GM12878 (cell line): ENCODE measurements around the gene CELF2. TPM values are rescaled to one million over a fixed set of nuclear protein-coding genes. Genes with fewer than 3 reads are reported as not detected.

Experiments
- BACH1 ChIP-seq: fragments of 450-650 bp; IDR thresholded peaks from 2 replicates; pipeline ENCODE4 v1.6.1; 2017; ENCODE audit warnings: mild to moderate bottlenecking, borderline replicate concordance
- BHLHE40 ChIP-seq, 2 experiments: fragments of 450-650 bp in 1 of 2; IDR thresholded peaks; 2 replicates each; pipeline ENCODE4 v1.6.1; 2011 to 2017; ENCODE audit warnings: low read depth in 2 of 2, borderline replicate concordance in 1 of 2, improper control_type of control experiment in 1 of 2, low read length in 1 of 2, mild to moderate bottlenecking in 1 of 2
- BRCA1 ChIP-seq: IDR thresholded peaks from 2 replicates; pipeline ENCODE4 v1.6.1; 2011; ENCODE audit warnings: low read depth, low read length, improper control_type of control experiment
- CBX5 ChIP-seq: sonication (generic); IDR thresholded peaks from 2 replicates; pipeline ENCODE4 v1.6.1; 2016; ENCODE audit warnings: low read depth, moderate library complexity, mild to moderate bottlenecking, inconsistent platforms
- CHD2 ChIP-seq: IDR thresholded peaks from 2 replicates; pipeline ENCODE4 v1.6.1; 2011; ENCODE audit warnings: low read depth, low read length, improper control_type of control experiment, borderline replicate concordance
- E2F8 ChIP-seq: fragments of 450-650 bp; IDR thresholded peaks from 2 replicates; pipeline ENCODE4 v1.6.1; 2018; ENCODE audit warnings: mild to moderate bottlenecking, low read depth, moderate library complexity; ENCODE audit not compliant: partially characterized antibody
- EP300 ChIP-seq, 2 experiments: fragments of 150-350 bp in 1 of 2; IDR thresholded peaks; 2 replicates each; pipeline ENCODE4 v1.6.1; 2011 to 2012; ENCODE audit warnings: low read depth in 2 of 2, low read length in 2 of 2, borderline replicate concordance in 1 of 2, improper control_type of control experiment in 1 of 2, inconsistent platforms in 1 of 2; ENCODE audit not compliant: control insufficient read depth in 1 of 2
- ETV6 ChIP-seq, 2 experiments: fragments of 450-650 bp in 1 of 2; IDR thresholded peaks in 1 of 2; conservative IDR thresholded peaks in 1 of 2; 2 replicates each; pipeline ENCODE4 v1.6.1; 2014; ENCODE audit warnings: antibody characterized with exemption in 1 of 2, borderline replicate concordance in 1 of 2, low read depth in 1 of 2, mild to moderate bottlenecking in 1 of 2, moderate library complexity in 1 of 2
- FOXK2 ChIP-seq: fragments of 450-650 bp; IDR thresholded peaks from 2 replicates; pipeline ENCODE4 v1.6.1; 2017; ENCODE audit warnings: mild to moderate bottlenecking, moderate library complexity
- HDGF ChIP-seq: fragments of 450-650 bp; IDR thresholded peaks from 2 replicates; pipeline ENCODE4 v1.6.1; 2016; ENCODE audit warnings: antibody characterized with exemption
- IKZF1 ChIP-seq: fragments of 450-650 bp; conservative IDR thresholded peaks from 2 replicates; pipeline ENCODE4 v1.6.1; 2017; ENCODE audit warnings: antibody characterized with exemption, mild to moderate bottlenecking
- KDM1A ChIP-seq: fragments of 200-600 bp; sonication (generic); IDR thresholded peaks from 2 replicates; pipeline ENCODE4 v1.6.1; 2016; ENCODE audit warnings: borderline replicate concordance
- MAX ChIP-seq: IDR thresholded peaks from 2 replicates; pipeline ENCODE4 v1.6.1; 2012; ENCODE audit warnings: low read depth, low read length, improper control_type of control experiment
- MEF2B ChIP-seq: fragments of 450-650 bp; IDR thresholded peaks from 2 replicates; pipeline ENCODE4 v1.6.1; 2018; ENCODE audit warnings: mild to moderate bottlenecking, moderate library complexity; ENCODE audit not compliant: partially characterized antibody, poor library complexity, severe bottlenecking
- MYB ChIP-seq: fragments of 150-350 bp; IDR thresholded peaks from 2 replicates; pipeline ENCODE4 v1.6.1; 2014; ENCODE audit warnings: mild to moderate bottlenecking, low read depth, low read length, borderline replicate concordance
- NFIC ChIP-seq: IDR thresholded peaks from 2 replicates; pipeline ENCODE4 v1.6.1; 2012; ENCODE audit warnings: low read depth, mild to moderate bottlenecking, inconsistent platforms, low read length, moderate library complexity
- RB1 ChIP-seq: fragments of 450-650 bp; formaldehyde crosslinking; IDR thresholded peaks from 2 replicates; pipeline ENCODE4 v1.6.1; 2017; ENCODE audit warnings: mild to moderate bottlenecking, borderline replicate concordance
- SPI1 ChIP-seq: IDR thresholded peaks from 2 replicates; pipeline ENCODE4 v1.6.1; 2011; ENCODE audit warnings: low read depth, mild to moderate bottlenecking, low read length, moderate library complexity, borderline replicate concordance; ENCODE audit not compliant: insufficient read depth
- SREBF2 ChIP-seq: IDR thresholded peaks from 2 replicates; pipeline ENCODE4 v1.6.1; 2012; ENCODE audit warnings: mild to moderate bottlenecking, low read length
- TCF7 ChIP-seq: IDR thresholded peaks from 2 replicates; pipeline ENCODE4 v1.6.1; 2014; ENCODE audit warnings: antibody characterized with exemption, borderline replicate concordance
- ZBTB4 ChIP-seq: fragments of 450-650 bp; formaldehyde crosslinking; IDR thresholded peaks from 2 replicates; pipeline ENCODE4 v1.4.0; 2022; ENCODE audit warnings: mild to moderate bottlenecking, moderate library complexity
- ZNF207 ChIP-seq: fragments of 450-650 bp; IDR thresholded peaks from 2 replicates; pipeline ENCODE4 v1.6.1; 2014; ENCODE audit warnings: antibody characterized with exemption, mild to moderate bottlenecking, borderline replicate concordance
- ZNF24 ChIP-seq: fragments of 450-650 bp; IDR thresholded peaks from 2 replicates; pipeline ENCODE4 v1.6.1; 2017; ENCODE audit warnings: antibody characterized with exemption, mild to moderate bottlenecking
- ZNF622 ChIP-seq: fragments of 450-650 bp; IDR thresholded peaks from 2 replicates; pipeline ENCODE4 v1.6.1; 2017; ENCODE audit warnings: mild to moderate bottlenecking, inconsistent platforms
- polyA plus RNA-seq, 11 experiments: library from polyadenylated mRNA; depleted of rRNA in 4 of 11; unstranded in 6 of 11; stranded (reverse) in 5 of 11; fragments of >200 nt; fragmentation: Nextera tagmentation in 4 of 11; fragmentation: Illumina TruSeq in 1 of 11; extraction: Ambion mirVana in 4 of 11; extraction: Trizol in 1 of 11; gene quantifications; 1 replicate in 1 of 11; 2 replicates in 10 of 11; pipeline versions ENCODE4 v1.2.1 to v1.2.3, GENCODE V29; 2011 to 2016; ENCODE audit warnings: inconsistent platforms in 2 of 11, missing spikeins in 2 of 11, low read depth in 1 of 11
- total RNA-seq, 4 experiments: library from RNA; depleted of rRNA in 3 of 4; stranded (reverse); fragments of >200 nt in 3 of 4; fragmentation: Illumina TruSeq in 1 of 4; extraction: Trizol in 1 of 4; gene quantifications; 2 replicates each; pipeline versions ENCODE4 v1.2.1 to v1.2.3, GENCODE V29; 2013 to 2021

The CELF2 gene
- total and polyA plus RNA-seq, 10 of the 15 experiments (the other 5 are each of a cell fraction or from before 2014, with no cell fraction given) = 20.8 to 129 (median 86.3) TPM

DNA sequence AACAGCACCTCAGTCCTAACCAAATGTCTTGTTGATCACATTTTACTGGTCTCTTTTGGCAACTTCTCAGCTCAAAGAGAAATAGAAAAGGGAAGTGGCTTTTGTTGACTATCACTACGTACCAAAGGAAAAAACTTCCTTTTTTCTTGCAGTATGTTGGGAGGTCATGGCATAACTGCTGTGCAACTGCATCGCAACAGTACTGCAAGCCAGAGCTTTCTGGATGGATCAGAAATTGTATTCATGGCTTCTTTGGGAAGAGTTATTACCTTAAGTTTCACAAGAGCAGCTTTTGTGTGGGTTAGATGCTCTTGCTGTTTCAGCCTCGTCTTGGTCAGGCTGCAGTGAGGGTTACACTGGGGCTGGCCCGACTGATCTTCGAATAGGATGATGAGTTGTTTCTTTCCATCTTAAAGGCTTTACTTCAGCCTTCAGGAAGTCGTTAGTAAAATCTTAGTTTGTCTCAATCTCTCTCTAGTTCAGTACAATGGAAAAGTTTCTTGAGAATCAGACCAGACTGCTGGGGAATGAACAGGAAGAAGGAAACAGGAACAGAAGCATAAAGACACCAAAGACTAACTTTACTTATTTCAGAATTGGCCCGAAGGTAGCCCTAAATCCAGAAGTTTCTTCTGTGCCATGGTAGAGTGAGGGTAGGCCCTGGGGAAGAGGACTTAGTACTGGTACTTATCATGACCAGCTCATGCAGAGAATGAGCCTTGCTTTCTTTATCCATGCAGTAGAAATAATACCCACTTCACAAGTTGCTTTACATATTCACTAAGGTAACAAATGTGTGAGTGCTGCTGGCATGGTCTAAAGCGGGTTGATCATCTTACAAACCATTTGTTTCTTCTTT, 153.6 kb downstream of the CELF2 start (continued):
- TF ChIP-seq ZNF207 (no peak), CBX5 (no peak), KDM1A (no peak), SREBF2 (no peak), SPI1 (peak; percentile 97), RB1 (0 out of 2 replicates have a peak, but pooled peaks have one; percentile 23), HDGF (no peak), ZNF24 (no peak), EP300 (IDR thresholded peaks at IDR 0.05; ENCODE audit: borderline replicate concordance in 1 of 2, control insufficient read depth in 1 of 2, low read depth in 2 of 2, low read length in 2 of 2) (0 out of 4 replicates have a peak, but pooled peaks of 1 of the 2 experiments have one; percentile 14), E2F8 (no peak), ZBTB4 (no peak), MAX (0 out of 2 replicates have a peak, but pooled peaks have one; percentile 42), CHD2 (0 out of 2 replicates have a peak, but pooled peaks have one; percentile 10), ZNF622 (no peak), NFIC (no peak), TCF7 (no peak), BHLHE40 (IDR thresholded peaks at IDR 0.05; ENCODE audit: borderline replicate concordance in 1 of 2, low read depth in 2 of 2, low read length in 1 of 2) (peak in 1 of 2 experiments; percentile 62; a peak in 1 of 4 replicates), MYB (no peak), IKZF1 (peak; percentile 68; the same call in 1 of the 2 replicates), BACH1 (no peak), ETV6 (conservative IDR thresholded peaks at IDR 0.05 in 1 of 2, IDR thresholded peaks at IDR 0.05 in 1 of 2; ENCODE audit: borderline replicate concordance in 1 of 2, low read depth in 1 of 2) (no peak; a peak in 1 of 4 replicates), FOXK2 (no peak), MEF2B (no peak), BRCA1 (no peak)
